K562 (cell line): ENCODE data around the gene CYS1. TPM values are rescaled to one million over a fixed set of nuclear protein-coding genes. Genes with fewer than 3 reads are reported as not detected.

Source experiments
- BRD9 ChIP-seq: fragments of 450-650 bp; IDR thresholded peaks from 2 replicates; pipeline ENCODE4 v1.6.1; 2018; ENCODE audit warnings: low read depth; ENCODE audit not compliant: partially characterized antibody
- GABPA ChIP-seq: fragments of 200-800 bp; sonication (Bioruptor generic); conservative IDR thresholded peaks from 2 replicates; pipeline ENCODE4 v1.6.1; 2016; ENCODE audit warnings: low read depth, missing genetic modification characterization, missing compliant biosample characterization
- GABPB2 ChIP-seq: fragments of 250-450 bp; sonication (Bioruptor Pico); conservative IDR thresholded peaks from 2 replicates; pipeline ENCODE4 v1.5.1; 2021; ENCODE audit warnings: mild to moderate bottlenecking
- NBN ChIP-seq: fragments of 450-650 bp; IDR thresholded peaks from 2 replicates; pipeline ENCODE4 v1.6.1; 2016; ENCODE audit warnings: low read depth, mild to moderate bottlenecking
- REST ChIP-seq, 2 experiments: fragments of 450-650 bp; formaldehyde crosslinking in 1 of 2; IDR thresholded peaks; 2 replicates each; pipeline versions ENCODE4 v1.4.0 to v1.6.1; 2014 to 2020; ENCODE audit warnings: mild to moderate bottlenecking in 2 of 2, borderline replicate concordance in 1 of 2, low read depth in 1 of 2
- SIRT6 ChIP-seq: IDR thresholded peaks from one replicate; pipeline ENCODE4 v1.6.1; 2012; ENCODE audit warnings: low read depth, mild to moderate bottlenecking, control low read depth, inconsistent platforms, low read length, moderate library complexity
- SMAD1 ChIP-seq: fragments of 150-350 bp; IDR thresholded peaks from 2 replicates; pipeline ENCODE4 v1.6.1; 2014; ENCODE audit warnings: low read length, low read depth; ENCODE audit not compliant: partially characterized antibody
- TCFL5 ChIP-seq: fragments of 250-450 bp; sonication (Bioruptor Pico); conservative IDR thresholded peaks from 2 replicates; pipeline ENCODE4 v1.6.1; 2021; ENCODE audit warnings: mild to moderate bottlenecking, moderate library complexity, matching md5 sums
- ZBTB26 ChIP-seq: fragments of 450-650 bp; formaldehyde crosslinking; IDR thresholded peaks from 2 replicates; pipeline ENCODE4 v1.4.0; 2022; ENCODE audit warnings: missing genetic modification characterization
- ZEB2 ChIP-seq: fragments of 450-650 bp; IDR thresholded peaks from 2 replicates; pipeline ENCODE4 v1.6.1; 2016
- ZMIZ1 ChIP-seq, 2 experiments: fragments of 150-350 bp in 1 of 2; IDR thresholded peaks; 2 replicates each; pipeline ENCODE4 v1.6.1; 2012 to 2016; ENCODE audit warnings: low read depth in 2 of 2, low read length in 2 of 2, mild to moderate bottlenecking in 1 of 2, moderate library complexity in 1 of 2
- ZNF12 ChIP-seq: sonication (generic); formaldehyde crosslinking; IDR thresholded peaks from 2 replicates; pipeline ENCODE4 v1.4.0; 2020; ENCODE audit warnings: mild to moderate bottlenecking, missing genetic modification reagents
- polyA plus RNA-seq, 8 experiments: library from polyadenylated mRNA; depleted of rRNA in 4 of 8; stranded (reverse) in 5 of 8; unstranded in 3 of 8; fragments of >200 nt; fragmentation: Nextera tagmentation in 2 of 8; fragmentation: Illumina TruSeq in 1 of 8; extraction: Ambion mirVana in 2 of 8; extraction: Trizol in 1 of 8; gene quantifications; 2 replicates each; pipeline versions ENCODE4 v1.2.1 to v1.2.3, GENCODE V29; 2011 to 2014; ENCODE audit warnings: inconsistent platforms in 1 of 8, missing spikeins in 1 of 8
- total RNA-seq, 7 experiments: library from RNA; depleted of rRNA in 6 of 7; stranded (reverse); fragments of >200 nt in 6 of 7; fragmentation: Illumina TruSeq in 2 of 7; extraction: Trizol in 2 of 7; gene quantifications; 2 replicates each; pipeline versions ENCODE4 v1.2.1 to v1.2.3, GENCODE V29; 2011 to 2021; ENCODE audit warnings: low replicate concordance in 1 of 7

Gene CYS1
- total and polyA plus RNA-seq, 9 of the 15 experiments (the other 6 are each of a cell fraction or from before 2014, with no cell fraction given): 0.11 to 0.13 TPM; not detected in 7

GRCh38 chr2:10122500-10123280, 42.5 kb upstream of the CYS1 start, which contains the start of gene RRM2 (continued):
- TF ChIP-seq GABPB2 (no peak), TCFL5 (CRISPR knock-in tag) (no peak), BRD9 (no peak), REST (IDR thresholded peaks at IDR 0.05; ENCODE audit: borderline replicate concordance) (no peak), REST (CRISPR knock-in tag; IDR thresholded peaks at IDR 0.05; ENCODE audit: low read depth) (no peak; the same call in 1 of the 2 replicates), SMAD1 (peak; percentile 85), ZMIZ1 (IDR thresholded peaks at IDR 0.05; ENCODE audit: low read depth in 2 of 2, low read length in 2 of 2) (peak in 1 of 2 experiments; percentile 69; a peak in 1 of 4 replicates), GABPA (tag) (no peak), ZBTB26 (CRISPR knock-in tag) (no peak), SIRT6 (no peak), NBN (peak; percentile 52; the same call in 1 of the 2 replicates), ZNF12 (CRISPR knock-in tag) (no peak), ZEB2 (no peak)
